Pancreas (tissue), 10 donors: ENCODE data around the gene ST6GALNAC2. TPM values are rescaled to one million over a fixed set of nuclear protein-coding genes. Genes with fewer than 3 reads are reported as not detected.
A peak's percentile ranks its signal among the peaks of the same experiment; 100 is the strongest.

ENCODE experiments used
- ATAC-seq, 4 donors: fragments of 200-7000 bp; cut with Tn5 transposase; one replicate each; pipeline versions ENCODE4 v1.8.0 to v1.9.1; 2020; ENCODE audit warnings: mild to moderate bottlenecking in 4 of 4, moderate library complexity in 4 of 4
- DNase-seq, 6 donors: peaks; one replicate each; pipeline ENCODE4 v3.0.0-alpha.2; 2020
- FAIRE-seq: peaks from 2 replicates; lab custom pipeline; 2012; peaks lifted over from hg19 to GRCh38; lab: Jason Lieb, UNC
- H3K27ac ChIP-seq, 4 donors: fragments of 200-600 bp; sonication (generic); 1 replicate in 3 of 4; 2 replicates in 1 of 4; pipeline versions ENCODE4 v1.5.0 to v1.8.0; 2020
- H3K27me3 ChIP-seq, 4 donors: fragments of 200-600 bp; one replicate each; pipeline ENCODE4 v1.8.0; 2021
- H3K36me3 ChIP-seq, 3 donors: fragments of 200-600 bp; sonication (generic) in 1 of 3; one replicate each; pipeline versions ENCODE4 v1.5.0 to v1.8.0; 2020 to 2021
- H3K4me1 ChIP-seq, 3 donors: fragments of 200-600 bp; one replicate each; pipeline ENCODE4 v1.8.0; 2021
- H3K4me3 ChIP-seq, 4 donors: fragments of 200-600 bp; sonication (generic) in 2 of 4; one replicate each; pipeline versions ENCODE4 v1.5.0 to v1.8.0; 2020 to 2021
- H3K9me3 ChIP-seq, 4 donors: fragments of 200-600 bp; one replicate each; pipeline ENCODE4 v1.8.0; 2021
- CTCF ChIP-seq, 4 donors: fragments of 200-600 bp; sonication (generic) in 3 of 4; IDR thresholded peaks; one replicate each; pipeline versions ENCODE4 v1.5.0 to v1.8.0; 2021; ENCODE audit warnings: antibody characterized with exemption in 4 of 4
- WGBS, 2 donors: extraction: QIAGEN DNeasy Blood & Tissue Kit; methylation state at CpG; one replicate each; pipeline ENCODE4 v1.1.7; 2013; 5-methylcytosine and 5-hydroxymethylcytosine counted together
- intact Hi-C, 3 donors: fragments of 100-400 bp; cut with DNase I; formaldehyde crosslinking; loops; one replicate each; pipeline versions ENCODE4 v1.11.1 to v1.14.2; 2022
- polyA plus RNA-seq, 2 donors: library from polyadenylated mRNA; stranded (reverse); fragments of 200-250 nt; gene quantifications; one replicate each; pipeline ENCODE4 v1.2.3, GENCODE V29; 2013
- total RNA-seq, 6 donors: library from RNA; stranded (reverse); fragmentation: NEBNext Ultra II Directional in 4 of 6; extraction: Animal tissue kit (Norgen Biotek cat#: 25700) in 4 of 6; gene quantifications; one replicate each; pipeline versions ENCODE4 v1.2.1 to v1.2.4, GENCODE V29; 2021 to 2023
- donor health status: healthy with polysubstance abuse.
- donor health status: DM: no; HTN: no; CAD: no; lungs with moderate emphysema.
- donor health status: DM: no; HTN: no; CAD: no.
- donor health status: control.
- donor health status: control.
- donor health status: Bipolar disorder and iron deficiency.
- donor health status: DM: yes; HTN: yes; CAD: no.
- donor health status: DM: no; HTN: no; CAD: no.
- donor health status: DM: no; HTN: no; CAD: no.
- donor health status: DM: yes; HTN: yes; CAD: no.

ST6GALNAC2 gene
- total and polyA plus RNA-seq, 8 donors = 5.0 to 15.0 (median 6.9) TPM

- H3K27ac ChIP-seq = peak overlapping the region; percentile 63 to 77 (median 68)
- H3K36me3 ChIP-seq = no peaks in the 10 kb centered on the region
- ATAC-seq (peak; percentile 30 to 68 (median 56)), DNase-seq (peak in 1 of 6 donors; percentile 79), FAIRE-seq (no peak)
- no peaks in the 10 kb centered on the region for H3K27me3 ChIP-seq
- WGBS, 2 donors = 0 to 1% methylated on average over 52 to 62 of the region's 62 CpGs
- intact Hi-C loops = no loop called here
- H3K4me3 ChIP-seq = peak overlapping the region; percentile 31 to 67 (median 42)
- no peak for TF ChIP-seq CTCF (IDR thresholded peaks at IDR 0.05)
- no peaks in the 10 kb centered on the region for H3K9me3 ChIP-seq
- no peaks in the 10 kb centered on the region for H3K4me1 ChIP-seq
Observed at GRCh38 chr17:76585033-76585648, 519 bp downstream of the ST6GALNAC2 start.

GRCh38 chr17:76584427-76585032 is 1.1 kb downstream of the ST6GALNAC2 start:
- 25 to 30% methylated on average over 17 of the region's 17 CpGs for WGBS, 2 donors
- Histone ChIP-seq H3K4me3 (peak overlapping the region; percentile 31 to 67 (median 42)), H3K27ac (peak overlapping the region; percentile 63 to 77 (median 68)), H3K27me3 (no peaks in the 10 kb centered on the region), H3K9me3 (no peaks in the 10 kb centered on the region), H3K4me1 (no peaks in the 10 kb centered on the region), H3K36me3 (no peaks in the 10 kb centered on the region)
- FAIRE-seq = no peak
- no peak for ATAC-seq
- no peak for DNase-seq
- intact Hi-C loops = no loop called here
- TF ChIP-seq CTCF (IDR thresholded peaks at IDR 0.05) = no peak

GRCh38 chr17:76582660-76583059 is 3.0 kb downstream of the ST6GALNAC2 start:
- H3K4me1 ChIP-seq = no peaks in the 10 kb centered on the region
- WGBS, 2 donors = 27 to 31% methylated on average over 3 of the region's 3 CpGs
- no peaks in the 10 kb centered on the region for H3K36me3 ChIP-seq
- FAIRE-seq (no peak), ATAC-seq (no peak), DNase-seq (no peak)
- no peak overlapping the region for H3K27ac ChIP-seq
- intact Hi-C loops = no loop called here
- H3K27me3 ChIP-seq = no peaks in the 10 kb centered on the region
- no peak overlapping the region for H3K4me3 ChIP-seq
- TF ChIP-seq CTCF (IDR thresholded peaks at IDR 0.05) = no peak
- no peaks in the 10 kb centered on the region for H3K9me3 ChIP-seq

- intact Hi-C loops = no loop called here
- Histone ChIP-seq H3K27ac (no peak overlapping the region), H3K36me3 (no peaks in the 10 kb centered on the region), H3K4me3 (no peak overlapping the region), H3K9me3 (no peaks in the 10 kb centered on the region), H3K4me1 (no peaks in the 10 kb centered on the region), H3K27me3 (no peaks in the 10 kb centered on the region)
- no peak for FAIRE-seq
- no peak for ATAC-seq
- no peak for TF ChIP-seq CTCF (IDR thresholded peaks at IDR 0.05)
- DNase-seq = no peak
- 69 to 81% methylated on average over 5 of the region's 5 CpGs for WGBS, 2 donors
Observed at GRCh38 chr17:76581515-76581914, 4.1 kb downstream of the ST6GALNAC2 start.

GRCh38 chr17:76579281-76579680 is 6.4 kb downstream of the ST6GALNAC2 start:
- ATAC-seq = no peak
- H3K4me3 ChIP-seq = no peak overlapping the region

More at GRCh38 chr17:76579281-76579680, 6.4 kb downstream of the ST6GALNAC2 start:
- Histone ChIP-seq H3K27ac (no peak overlapping the region), H3K36me3 (no peaks in the 10 kb centered on the region), H3K27me3 (no peaks in the 10 kb centered on the region), H3K4me1 (no peaks in the 10 kb centered on the region), H3K9me3 (no peaks in the 10 kb centered on the region)
- intact Hi-C loops = no loop called here
- DNase-seq (no peak), FAIRE-seq (no peak)
- TF ChIP-seq CTCF (IDR thresholded peaks at IDR 0.05) = no peak
- 92 to 98% methylated on average over 2 of the region's 2 CpGs for WGBS, 2 donors
